GM12875 (cell line): ENCODE measurements around the gene WIZ.

Source experiments
- H3K4me3 ChIP-seq: one replicate; pipeline ENCODE4 v1.5.1; 2011; ENCODE audit warnings: low read depth, low read length, control low read depth
- TF ChIP-seq, protein P1 (sequence below): IDR thresholded peaks from 2 replicates; pipeline ENCODE4 v1.5.1; 2011; ENCODE audit warnings: low read depth, mild to moderate bottlenecking, control low read depth, inconsistent platforms, low read length, moderate library complexity, borderline replicate concordance; ENCODE audit not compliant: insufficient read depth

The WIZ gene

DNA sequence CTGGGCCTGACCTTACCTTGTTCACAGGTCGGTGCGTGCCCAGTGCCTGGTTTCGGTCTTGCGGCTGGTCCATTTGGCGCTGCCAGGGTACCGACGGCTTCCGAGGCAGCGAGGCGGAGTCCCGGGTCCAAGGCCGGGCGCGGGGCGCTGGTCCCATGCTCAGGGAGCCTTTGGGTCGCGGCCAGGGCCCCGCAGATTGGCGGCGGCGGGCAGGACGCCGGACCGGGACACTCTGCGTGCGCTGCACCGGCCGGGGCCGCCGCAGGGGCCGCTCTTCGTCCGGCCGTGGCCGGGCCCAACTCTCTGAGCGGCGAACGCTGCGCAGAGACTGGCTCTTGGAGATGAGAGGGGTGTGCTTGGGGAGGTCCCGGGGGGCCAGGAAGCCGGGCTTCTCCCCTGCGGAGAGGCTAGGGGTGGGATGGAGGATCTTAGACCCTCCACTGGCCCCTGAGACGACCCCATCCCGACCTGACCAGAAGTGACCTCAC, 3.4 kb upstream of the WIZ start:
- H3K4me3 ChIP-seq: no peak overlapping the region
- TF ChIP-seq, protein P1, sequence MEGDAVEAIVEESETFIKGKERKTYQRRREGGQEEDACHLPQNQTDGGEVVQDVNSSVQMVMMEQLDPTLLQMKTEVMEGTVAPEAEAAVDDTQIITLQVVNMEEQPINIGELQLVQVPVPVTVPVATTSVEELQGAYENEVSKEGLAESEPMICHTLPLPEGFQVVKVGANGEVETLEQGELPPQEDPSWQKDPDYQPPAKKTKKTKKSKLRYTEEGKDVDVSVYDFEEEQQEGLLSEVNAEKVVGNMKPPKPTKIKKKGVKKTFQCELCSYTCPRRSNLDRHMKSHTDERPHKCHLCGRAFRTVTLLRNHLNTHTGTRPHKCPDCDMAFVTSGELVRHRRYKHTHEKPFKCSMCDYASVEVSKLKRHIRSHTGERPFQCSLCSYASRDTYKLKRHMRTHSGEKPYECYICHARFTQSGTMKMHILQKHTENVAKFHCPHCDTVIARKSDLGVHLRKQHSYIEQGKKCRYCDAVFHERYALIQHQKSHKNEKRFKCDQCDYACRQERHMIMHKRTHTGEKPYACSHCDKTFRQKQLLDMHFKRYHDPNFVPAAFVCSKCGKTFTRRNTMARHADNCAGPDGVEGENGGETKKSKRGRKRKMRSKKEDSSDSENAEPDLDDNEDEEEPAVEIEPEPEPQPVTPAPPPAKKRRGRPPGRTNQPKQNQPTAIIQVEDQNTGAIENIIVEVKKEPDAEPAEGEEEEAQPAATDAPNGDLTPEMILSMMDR: no peak

DNA sequence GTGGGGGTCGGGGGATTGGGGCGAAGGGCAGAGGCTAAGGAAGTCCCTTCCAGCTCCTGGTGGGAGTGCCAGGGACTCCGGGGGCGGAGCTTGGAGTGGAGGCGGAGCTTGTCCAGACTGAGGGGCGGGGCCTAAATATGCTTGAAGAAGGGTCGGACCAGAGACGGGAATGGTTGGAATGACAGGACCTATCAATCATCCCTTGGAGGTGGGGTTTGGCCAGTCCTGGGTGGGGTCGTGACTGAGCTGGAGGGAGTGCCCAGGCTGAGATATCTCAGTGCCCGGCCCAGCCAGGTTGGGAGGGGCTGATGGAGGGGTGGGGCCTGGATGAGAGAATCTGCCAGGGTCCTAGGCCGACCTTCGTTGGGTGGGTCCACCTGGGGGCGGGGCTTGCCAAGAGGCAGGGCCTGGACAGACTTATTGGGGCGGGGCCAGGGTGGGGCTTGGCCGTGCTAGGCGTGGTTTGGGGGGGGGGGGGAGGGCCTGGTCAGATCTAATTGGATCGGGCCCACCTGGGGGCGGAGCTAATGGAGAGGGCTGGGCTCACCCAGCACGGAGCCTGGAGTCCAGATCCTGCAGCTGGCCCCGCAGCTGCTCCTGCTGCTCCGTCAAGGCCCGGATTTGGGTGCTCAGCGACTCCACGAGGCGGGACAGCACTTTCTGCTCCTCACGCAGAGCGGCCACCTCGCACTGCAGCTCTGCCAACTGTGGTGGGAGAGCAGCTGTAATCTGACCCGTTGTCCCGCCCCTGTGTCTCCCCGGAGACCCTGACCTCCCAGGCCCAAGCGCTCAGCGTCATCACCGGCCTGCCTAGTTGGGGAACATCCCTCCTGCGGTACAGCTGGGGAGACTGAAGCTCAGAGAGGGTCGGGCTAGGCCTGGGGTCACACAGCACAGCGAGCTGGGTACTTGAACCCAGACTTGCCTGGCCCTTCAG, 2.6 kb upstream of the WIZ start:
- TF ChIP-seq, protein P1: no peak
- no peak overlapping the region for H3K4me3 ChIP-seq

DNA sequence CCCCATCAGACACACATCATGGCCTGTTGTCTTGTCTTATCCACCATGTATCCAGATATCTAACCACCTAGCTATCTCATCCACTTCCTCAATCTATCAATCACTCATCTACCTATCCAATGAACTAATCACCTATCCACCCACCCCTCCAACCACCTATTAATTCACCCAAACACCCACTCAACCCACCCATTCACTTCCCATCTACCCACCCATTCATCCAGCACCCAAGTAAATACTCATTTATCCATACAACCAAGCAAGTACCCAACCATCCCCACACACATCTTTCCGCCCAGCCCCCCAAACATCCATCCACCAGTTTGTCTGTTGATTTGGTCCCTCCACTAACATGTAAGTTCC, 753 bp upstream of the WIZ start:
- TF ChIP-seq, protein P1: no peak
- no peak overlapping the region for H3K4me3 ChIP-seq

DNA sequence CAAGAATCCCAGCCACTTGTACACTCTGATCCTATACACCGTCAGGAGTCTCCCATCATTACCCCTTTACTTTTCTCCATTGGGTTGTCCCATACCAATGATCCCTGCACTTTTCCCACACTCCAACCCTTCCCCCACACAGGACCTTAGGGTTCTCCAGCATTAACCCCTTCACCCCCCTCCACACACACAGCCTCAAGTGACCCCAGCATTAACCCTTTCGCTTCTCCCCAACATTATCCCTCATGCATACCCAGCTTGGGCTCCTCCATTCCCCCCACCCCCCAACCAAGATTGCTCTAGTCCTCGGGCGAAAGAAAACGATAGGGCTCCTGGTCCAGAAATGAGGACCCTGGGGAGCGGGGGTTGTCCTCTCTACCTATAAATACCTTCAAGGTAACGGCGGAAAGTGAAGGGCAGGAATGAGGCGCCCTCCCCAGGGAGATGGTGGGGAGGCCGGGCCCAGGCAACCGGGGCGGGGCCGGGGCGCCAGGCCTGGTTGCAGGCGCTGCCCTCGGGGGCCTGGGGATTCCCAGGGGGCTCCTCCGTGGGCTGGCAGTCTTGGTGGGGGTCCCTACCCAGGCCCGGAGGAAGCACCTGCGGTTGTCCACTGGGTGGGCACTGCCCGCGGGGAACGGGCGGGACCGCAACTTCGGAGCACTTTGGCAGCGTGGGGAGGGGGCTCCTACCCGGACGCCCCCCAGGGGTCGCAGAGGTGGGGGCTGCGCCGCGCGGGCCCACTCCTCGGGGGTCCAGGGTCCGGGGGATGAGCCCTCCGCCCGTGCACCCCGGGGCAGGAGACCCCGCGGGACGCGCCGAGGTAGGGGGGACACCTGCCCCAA, 757 bp downstream of the WIZ start:
- TF ChIP-seq, protein P1: no peak
- peak overlapping the region; percentile 49 for H3K4me3 ChIP-seq

DNA sequence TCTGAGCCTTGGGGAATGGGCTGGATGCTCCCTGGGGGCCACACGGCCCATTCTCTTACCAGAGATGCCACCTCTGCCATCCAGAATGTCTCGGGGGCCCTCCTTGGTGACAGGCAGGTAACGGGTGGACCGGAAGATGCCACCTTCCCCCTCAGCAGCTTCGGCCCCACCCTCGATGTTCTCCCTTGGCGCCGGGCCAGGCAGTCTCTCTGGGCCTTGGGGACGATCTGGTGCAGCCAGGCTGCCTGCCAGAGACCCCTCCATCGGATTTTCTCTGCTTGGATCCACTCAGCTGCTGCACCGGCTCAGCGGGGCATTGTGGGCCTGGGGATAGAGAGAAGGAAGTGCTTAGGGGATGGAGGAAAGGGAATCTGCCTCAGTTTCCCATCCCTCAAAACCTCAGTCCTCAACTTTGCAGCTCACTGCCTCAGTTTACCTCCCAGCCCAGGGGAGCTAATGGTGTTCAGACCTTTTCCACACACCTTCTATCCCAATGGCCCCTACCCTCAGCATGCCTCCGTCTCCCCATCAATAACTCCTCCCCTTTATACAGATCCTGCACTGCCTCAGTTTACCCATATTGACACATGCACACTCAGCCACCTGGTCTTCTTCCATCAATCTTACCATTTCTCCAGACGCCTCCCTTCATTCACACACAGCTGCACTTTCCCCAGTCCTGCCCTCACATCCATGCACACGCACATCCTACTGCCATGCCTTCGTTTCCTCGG, 1.5 kb downstream of the WIZ start:
- TF ChIP-seq, protein P1: no peak
- no peak overlapping the region for H3K4me3 ChIP-seq

DNA sequence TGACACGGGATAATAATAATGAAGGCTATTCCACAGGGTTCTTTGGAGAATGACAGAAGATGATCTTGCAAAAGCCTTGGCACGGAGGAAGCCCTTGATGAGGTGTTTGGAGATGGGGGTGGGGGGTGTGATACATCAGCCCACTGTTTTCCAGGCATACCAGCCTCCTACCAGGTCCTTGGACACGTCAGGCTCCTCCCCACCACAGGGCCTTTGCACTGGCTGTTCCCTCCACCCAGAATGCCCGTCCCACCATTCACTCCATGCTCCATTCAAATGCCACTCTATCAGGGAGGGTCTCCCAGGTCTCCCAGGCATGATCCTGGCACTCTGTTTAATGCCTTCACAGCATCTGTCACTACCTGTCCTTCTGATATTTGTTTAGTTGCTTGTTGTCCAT, 2.7 kb downstream of the WIZ start:
- TF ChIP-seq, protein P1: no peak
- H3K4me3 ChIP-seq: no peak overlapping the region
